HFFc6 (cell line): ENCODE results near the gene CILP2. TPM values are rescaled to one million over a fixed set of nuclear protein-coding genes. Genes with fewer than 3 reads are reported as not detected.
A peak's percentile ranks its signal among the peaks of the same experiment; 100 is the strongest.

Experiments used
- DNase-seq: peaks from one replicate; pipeline ENCODE4 v3.0.0-alpha.2; 2018
- H3K27ac Mint-ChIP-seq: 2 replicates; pipeline ENCODE4 v1.8.0; 2020; ENCODE audit warnings: mild to moderate bottlenecking, mixed read lengths
- H3K27me3 Mint-ChIP-seq: 2 replicates; pipeline ENCODE4 v1.8.0; 2021; ENCODE audit warnings: mild to moderate bottlenecking, moderate library complexity, mixed read lengths; ENCODE audit not compliant: insufficient read depth
- H3K36me3 Mint-ChIP-seq: 2 replicates; pipeline ENCODE4 v1.8.0; 2021; ENCODE audit warnings: low read depth, mixed read lengths
- H3K4me1 Mint-ChIP-seq: 2 replicates; pipeline ENCODE4 v1.8.0; 2020; ENCODE audit warnings: low read depth, mixed read lengths
- H3K4me3 Mint-ChIP-seq: 2 replicates; pipeline ENCODE4 v1.8.0; 2020; ENCODE audit warnings: mild to moderate bottlenecking, moderate library complexity, mixed read lengths
- H3K9me3 Mint-ChIP-seq: 2 replicates; pipeline ENCODE4 v1.8.0; 2020; ENCODE audit warnings: mild to moderate bottlenecking, mixed read lengths
- total RNA-seq, 6 experiments: library from RNA; stranded (reverse); fragmentation: NEBNext Ultra II Directional; extraction: Animal tissue kit (Norgen Biotek cat#: 25700); gene quantifications; 2 replicates in 1 of 6; 3 replicates in 5 of 6; pipeline ENCODE4 v1.2.3, GENCODE V29; 2021
- TF ChIP-seq, protein P1 (sequence below): fragments of 200-600 bp; sonication (generic); IDR thresholded peaks from 2 replicates; pipeline ENCODE4 v1.5.0; 2021; ENCODE audit warnings: antibody characterized with exemption, mild to moderate bottlenecking

CILP2 gene
- total RNA-seq, 6 experiments from 2014 or later, result 0.09 to 0.28 (median 0.15) TPM

GRCh38 chr19:19558636-19559035 is 20.6 kb downstream of the CILP2 start:
- H3K27me3 Mint-ChIP-seq, result peaks cover 5% of the 10 kb centered on the region
- no peak overlapping the region for H3K27ac Mint-ChIP-seq
- TF ChIP-seq, protein P1, sequence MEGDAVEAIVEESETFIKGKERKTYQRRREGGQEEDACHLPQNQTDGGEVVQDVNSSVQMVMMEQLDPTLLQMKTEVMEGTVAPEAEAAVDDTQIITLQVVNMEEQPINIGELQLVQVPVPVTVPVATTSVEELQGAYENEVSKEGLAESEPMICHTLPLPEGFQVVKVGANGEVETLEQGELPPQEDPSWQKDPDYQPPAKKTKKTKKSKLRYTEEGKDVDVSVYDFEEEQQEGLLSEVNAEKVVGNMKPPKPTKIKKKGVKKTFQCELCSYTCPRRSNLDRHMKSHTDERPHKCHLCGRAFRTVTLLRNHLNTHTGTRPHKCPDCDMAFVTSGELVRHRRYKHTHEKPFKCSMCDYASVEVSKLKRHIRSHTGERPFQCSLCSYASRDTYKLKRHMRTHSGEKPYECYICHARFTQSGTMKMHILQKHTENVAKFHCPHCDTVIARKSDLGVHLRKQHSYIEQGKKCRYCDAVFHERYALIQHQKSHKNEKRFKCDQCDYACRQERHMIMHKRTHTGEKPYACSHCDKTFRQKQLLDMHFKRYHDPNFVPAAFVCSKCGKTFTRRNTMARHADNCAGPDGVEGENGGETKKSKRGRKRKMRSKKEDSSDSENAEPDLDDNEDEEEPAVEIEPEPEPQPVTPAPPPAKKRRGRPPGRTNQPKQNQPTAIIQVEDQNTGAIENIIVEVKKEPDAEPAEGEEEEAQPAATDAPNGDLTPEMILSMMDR, result no peak
- H3K4me1 Mint-ChIP-seq, result no peaks in the 10 kb centered on the region
- no peaks in the 10 kb centered on the region for H3K36me3 Mint-ChIP-seq
- H3K9me3 Mint-ChIP-seq, result no peaks in the 10 kb centered on the region
- no peak overlapping the region for H3K4me3 Mint-ChIP-seq
- DNase-seq, result no peak

- no peak for DNase-seq
- no peak overlapping the region for H3K27ac Mint-ChIP-seq
- no peaks in the 10 kb centered on the region for H3K4me1 Mint-ChIP-seq
- TF ChIP-seq, protein P1, result no peak
- H3K27me3 Mint-ChIP-seq, result peaks cover 5% of the 10 kb centered on the region
- H3K4me3 Mint-ChIP-seq, result no peak overlapping the region
- H3K36me3 Mint-ChIP-seq, result no peaks in the 10 kb centered on the region
- H3K9me3 Mint-ChIP-seq, result no peaks in the 10 kb centered on the region
These were observed 21.9 kb downstream of the CILP2 start for GRCh38 chr19:19559931-19560330.

- H3K36me3 Mint-ChIP-seq, result no peaks in the 10 kb centered on the region
- no peak overlapping the region for H3K4me3 Mint-ChIP-seq
- DNase-seq, result no peak
- no peaks in the 10 kb centered on the region for H3K9me3 Mint-ChIP-seq
- H3K27me3 Mint-ChIP-seq, result peaks cover 5% of the 10 kb centered on the region
- H3K27ac Mint-ChIP-seq, result no peak overlapping the region
- H3K4me1 Mint-ChIP-seq, result peaks cover 6% of the 10 kb centered on the region
- TF ChIP-seq, protein P1, result no peak
These were observed 24.0 kb downstream of the CILP2 start for GRCh38 chr19:19561946-19562664.

- no peak for DNase-seq
- TF ChIP-seq, protein P1, result no peak; the same call in 1 of the 2 replicates
- Mint-ChIP-seq H3K27me3 (peaks cover 5% of the 10 kb centered on the region), H3K4me1 (peaks cover 6% of the 10 kb centered on the region), H3K27ac (no peak overlapping the region), H3K36me3 (peaks cover 2% of the 10 kb centered on the region; the same call in 1 of the 2 replicates), H3K4me3 (no peak overlapping the region), H3K9me3 (no peaks in the 10 kb centered on the region)
These were observed 24.7 kb downstream of the CILP2 start for GRCh38 chr19:19562665-19563347.

GRCh38 chr19:19563348-19563848 is 25.3 kb downstream of the CILP2 start:
- Mint-ChIP-seq H3K27me3 (peaks cover 2% of the 10 kb centered on the region; the same call in 1 of the 2 replicates), H3K4me1 (peaks cover 6% of the 10 kb centered on the region), H3K36me3 (peaks cover 4% of the 10 kb centered on the region; the same call in 1 of the 2 replicates)

More at GRCh38 chr19:19563348-19563848, 25.3 kb downstream of the CILP2 start:
- peaks cover under 1% of the 10 kb centered on the region; the same call in 1 of the 2 replicates for H3K9me3 Mint-ChIP-seq
- no peak for DNase-seq
- TF ChIP-seq, protein P1, result 0 out of 2 replicates have a peak, but pooled peaks have one; percentile 7
- no peak overlapping the region for H3K4me3 Mint-ChIP-seq
- H3K27ac Mint-ChIP-seq, result no peak overlapping the region
